HEK293 (cell line): ENCODE results near the gene FBXO9.

ENCODE experiments used
- CTCF ChIA-PET: fragments of 350-600 bp; formaldehyde crosslinking; extraction: SDS; loops from one replicate; lab custom pipeline; 2021; ENCODE audit warnings: antibody characterized with exemption; lab: Yijun Ruan, JAX
- POLR2A ChIA-PET: fragments of 300-600 bp; formaldehyde crosslinking; extraction: SDS; loops from one replicate; lab custom pipeline; 2020; ENCODE audit warnings: antibody characterized with exemption, inconsistent platforms; lab: Yijun Ruan, JAX
- H3K27ac ChIP-seq: fragments of 200-500 bp; sonication (Bioruptor generic); 2 replicates; pipeline ENCODE4 v1.5.1; 2014; ENCODE audit warnings: low read depth, low read length, control low read depth, inconsistent platforms; ENCODE audit errors: extremely low read depth
- H3K36me3 ChIP-seq, 2 experiments: fragments of 200-500 bp in 1 of 2; sonication (Bioruptor generic) in 1 of 2; 1 replicate in 1 of 2; 2 replicates in 1 of 2; pipeline ENCODE4 v1.5.1; 2014 to 2017; ENCODE audit warnings: inconsistent platforms in 2 of 2, low read length in 2 of 2; ENCODE audit not compliant: control insufficient read depth in 2 of 2, insufficient read depth in 1 of 2
- H3K4me1 ChIP-seq: fragments of 200-500 bp; sonication (Bioruptor generic); 2 replicates; pipeline ENCODE4 v1.5.1; 2014; ENCODE audit warnings: mild to moderate bottlenecking, low read length, inconsistent platforms; ENCODE audit not compliant: control insufficient read depth, insufficient read depth
- H3K4me3 ChIP-seq: 2 replicates; pipeline ENCODE4 v1.5.1; 2011; ENCODE audit warnings: low read depth, mild to moderate bottlenecking, control low read depth, low read length, moderate library complexity
- H3K9me3 ChIP-seq: fragments of 200-500 bp; sonication (Bioruptor generic); 2 replicates; pipeline ENCODE4 v1.5.1; 2014; ENCODE audit warnings: low read depth, low read length, inconsistent platforms; ENCODE audit not compliant: control insufficient read depth, insufficient read depth
- AEBP2 ChIP-seq: fragments of 450-650 bp; formaldehyde crosslinking; IDR thresholded peaks from 2 replicates; pipeline ENCODE4 v1.5.1; 2016; ENCODE audit warnings: missing biosample characterization, missing genetic modification characterization, borderline replicate concordance
- CTCF ChIP-seq: fragments of 450-650 bp; formaldehyde crosslinking; IDR thresholded peaks from 2 replicates; pipeline ENCODE4 v1.5.1; 2016; ENCODE audit warnings: missing biosample characterization, missing genetic modification characterization
- OSR2 ChIP-seq: fragments of 450-650 bp; formaldehyde crosslinking; IDR thresholded peaks from 2 replicates; pipeline ENCODE4 v1.5.1; 2016; ENCODE audit warnings: missing biosample characterization, missing genetic modification characterization
- PATZ1 ChIP-seq: fragments of 450-650 bp; formaldehyde crosslinking; IDR thresholded peaks from 2 replicates; pipeline ENCODE4 v1.5.1; 2016; ENCODE audit warnings: missing biosample characterization, missing genetic modification characterization
- RBAK ChIP-seq: fragments of 450-650 bp; formaldehyde crosslinking; IDR thresholded peaks from 2 replicates; pipeline ENCODE4 v1.5.1; 2016; ENCODE audit warnings: missing biosample characterization, missing genetic modification characterization
- SCRT1 ChIP-seq: fragments of 450-650 bp; formaldehyde crosslinking; IDR thresholded peaks from 2 replicates; pipeline ENCODE4 v1.5.1; 2016; ENCODE audit warnings: missing biosample characterization, missing genetic modification characterization, borderline replicate concordance
- TRIM28 ChIP-seq: IDR thresholded peaks from 2 replicates; pipeline ENCODE4 v1.6.1; 2011; ENCODE audit warnings: low read length, control low read depth, borderline replicate concordance
- ZFP3 ChIP-seq: fragments of 450-650 bp; formaldehyde crosslinking; IDR thresholded peaks from 2 replicates; pipeline ENCODE4 v1.5.1; 2016; ENCODE audit warnings: low read depth, missing biosample characterization, missing genetic modification characterization
- ZNF10 ChIP-seq: fragments of 450-650 bp; formaldehyde crosslinking; IDR thresholded peaks from 2 replicates; pipeline ENCODE4 v1.5.1; 2017; ENCODE audit warnings: missing biosample characterization, missing genetic modification characterization
- ZNF114 ChIP-seq: fragments of 450-650 bp; formaldehyde crosslinking; IDR thresholded peaks from 2 replicates; pipeline ENCODE4 v1.5.0; 2017; ENCODE audit warnings: missing biosample characterization, missing genetic modification characterization
- ZNF16 ChIP-seq: fragments of 450-650 bp; formaldehyde crosslinking; IDR thresholded peaks from 2 replicates; pipeline ENCODE4 v1.5.1; 2016; ENCODE audit warnings: low read depth, missing biosample characterization, missing genetic modification characterization
- ZNF174 ChIP-seq: fragments of 450-650 bp; formaldehyde crosslinking; IDR thresholded peaks from 2 replicates; pipeline ENCODE4 v1.5.0; 2017; ENCODE audit warnings: missing biosample characterization, mild to moderate bottlenecking, missing genetic modification characterization
- ZNF19 ChIP-seq: fragments of 450-650 bp; formaldehyde crosslinking; IDR thresholded peaks from 2 replicates; pipeline ENCODE4; 2016; ENCODE audit warnings: missing biosample characterization, missing genetic modification characterization, low read depth
- ZNF2 ChIP-seq: fragments of 450-650 bp; formaldehyde crosslinking; IDR thresholded peaks from 2 replicates; pipeline ENCODE4 v1.5.1; 2016; ENCODE audit warnings: missing biosample characterization, missing genetic modification characterization
- ZNF335 ChIP-seq: fragments of 450-650 bp; formaldehyde crosslinking; conservative IDR thresholded peaks from 2 replicates; pipeline ENCODE4 v1.5.1; 2016; ENCODE audit warnings: missing biosample characterization, missing genetic modification characterization
- ZNF341 ChIP-seq: fragments of 450-650 bp; formaldehyde crosslinking; IDR thresholded peaks from 2 replicates; pipeline ENCODE4; 2016; ENCODE audit warnings: low read depth, missing biosample characterization, missing genetic modification characterization
- ZNF518A ChIP-seq: fragments of 450-650 bp; formaldehyde crosslinking; conservative IDR thresholded peaks from 2 replicates; pipeline ENCODE4 v1.5.1; 2016; ENCODE audit warnings: low read depth, missing biosample characterization, missing genetic modification characterization
- ZNF626 ChIP-seq: fragments of 450-650 bp; sonication (Bioruptor Pico); formaldehyde crosslinking; IDR thresholded peaks from 2 replicates; pipeline ENCODE4 v1.5.1; 2018; ENCODE audit warnings: missing biosample characterization, missing genetic modification characterization, inconsistent platforms
- ZNF692 ChIP-seq: fragments of 450-650 bp; formaldehyde crosslinking; IDR thresholded peaks from 2 replicates; pipeline ENCODE4 v1.5.1; 2016; ENCODE audit warnings: missing biosample characterization, missing genetic modification characterization
- ZSCAN16 ChIP-seq: fragments of 450-650 bp; formaldehyde crosslinking; IDR thresholded peaks from 2 replicates; pipeline ENCODE4 v1.5.1; 2016; ENCODE audit warnings: missing biosample characterization, missing genetic modification characterization

The FBXO9 gene

GRCh38 chr6:53095270-53095669, 30.1 kb downstream of the FBXO9 start:
- Histone ChIP-seq H3K9me3 (no peaks in the 10 kb centered on the region), H3K36me3 (peaks cover 85 to 91% of the 10 kb centered on the region in 2 experiments), H3K4me1 (no peaks in the 10 kb centered on the region), H3K27ac (no peak overlapping the region), H3K4me3 (no peak overlapping the region)
- POLR2A ChIA-PET: no interaction called here
- CTCF ChIA-PET: interaction anchor here (0.6 to 1.3 kb wide), 4 partner anchors 24 to 1558 kb away, joined by 3 to 4 read pairs (median 3); no protein-coding TSS in a partner anchor
- TF ChIP-seq CTCF (tag by site-specific recombination) (no peak), TRIM28 (no peak), ZNF518A (tag by site-specific recombination) (no peak), ZNF16 (no peak), ZNF114 (no peak), ZNF341 (no peak), PATZ1 (tag by site-specific recombination) (no peak)

- Histone ChIP-seq H3K36me3 (peaks cover 81 to 88% of the 10 kb centered on the region in 2 experiments), H3K4me1 (no peaks in the 10 kb centered on the region), H3K9me3 (no peaks in the 10 kb centered on the region), H3K27ac (no peak overlapping the region), H3K4me3 (no peak overlapping the region)
- ChIA-PET CTCF (interaction anchor here (0.8 to 1.3 kb wide), 3 partner anchors 44 to 390 kb away, joined by 3 to 4 read pairs (median 3); no protein-coding TSS in a partner anchor), POLR2A (no interaction called here)
- no peak for TF ChIP-seq OSR2 (tag by site-specific recombination)
- TF ChIP-seq ZNF16: no peak
- TF ChIP-seq AEBP2 (tag by site-specific recombination): no peak
Measured at GRCh38 chr6:53095716-53096115, 30.5 kb downstream of the FBXO9 start.

- Histone ChIP-seq H3K4me3 (no peak overlapping the region), H3K27ac (no peak overlapping the region), H3K9me3 (no peaks in the 10 kb centered on the region), H3K4me1 (no peaks in the 10 kb centered on the region), H3K36me3 (peaks cover 42 to 67% of the 10 kb centered on the region in 2 experiments)
- CTCF ChIA-PET: interaction anchor here (0.6 kb wide), 2 partner anchors 163 to 286 kb away, joined by 3 to 4 read pairs; no protein-coding TSS in a partner anchor
- POLR2A ChIA-PET: no interaction called here
- TF ChIP-seq ZFP3 (tag by site-specific recombination) (no peak), RBAK (tag by site-specific recombination) (no peak), ZNF19 (tag by site-specific recombination) (no peak), ZNF335 (tag by site-specific recombination) (no peak), ZNF10 (tag by site-specific recombination) (no peak), ZNF2 (tag by site-specific recombination) (no peak), ZSCAN16 (no peak), ZNF626 (tag by site-specific recombination) (no peak), ZNF692 (no peak), SCRT1 (no peak), ZNF174 (no peak)
Measured at GRCh38 chr6:53100561-53100960, 35.4 kb downstream of the FBXO9 start.
